Sigmoid colon (tissue), 4 donors: ENCODE measurements around the gene ANO2.
A peak's percentile ranks its signal among the peaks of the same experiment; 100 is the strongest.

Experiments used
- EP300 ChIP-seq, 4 donors: sonication (generic); formaldehyde crosslinking; IDR thresholded peaks; one replicate each; pipeline ENCODE4 v1.6.1; 2017; ENCODE audit warnings: antibody characterized with exemption in 4 of 4
- POLR2A ChIP-seq, 2 donors: fragments of 450-650 bp; IDR thresholded peaks; one replicate each; pipeline ENCODE4 v1.6.1; 2016; ENCODE audit warnings: antibody characterized with exemption in 2 of 2, mild to moderate bottlenecking in 2 of 2, moderate library complexity in 2 of 2
- POLR2AphosphoS5 ChIP-seq, 4 donors: sonication (generic); formaldehyde crosslinking; IDR thresholded peaks; one replicate each; pipeline ENCODE4 v1.6.1; 2017; ENCODE audit warnings: antibody characterized with exemption in 4 of 4
- TF ChIP-seq, protein P1 (sequence below), 4 experiments: fragments of 450-650 bp in 3 of 4; fragments of 200-600 bp in 1 of 4; IDR thresholded peaks; one replicate each; pipeline ENCODE4 v1.5.1; 2016 to 2019; ENCODE audit warnings: antibody characterized with exemption in 4 of 4, mild to moderate bottlenecking in 3 of 4, moderate library complexity in 2 of 4

DNA sequence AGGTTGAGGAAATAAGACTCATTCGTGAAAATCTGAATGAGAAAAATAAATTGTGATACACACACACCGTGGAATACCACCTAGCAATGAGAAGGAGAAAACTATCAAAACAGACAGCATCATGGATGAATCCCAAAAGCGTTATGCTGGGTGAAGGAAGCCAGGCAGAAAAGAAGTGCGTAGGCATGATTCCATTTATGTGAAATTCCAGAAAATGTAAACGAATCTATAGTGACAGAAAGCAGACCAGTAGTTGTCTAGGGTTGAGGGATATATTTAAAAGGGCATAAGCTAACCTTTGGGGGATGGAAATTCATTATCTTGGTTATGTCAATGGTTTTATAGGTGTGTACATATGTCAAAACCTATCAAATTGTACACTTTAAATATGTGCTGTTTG lies 42.5 kb upstream of the ANO2 start:
- TF ChIP-seq POLR2AphosphoS5 (IDR thresholded peaks at IDR 0.05): peak in 2 of 4 donors; percentile 69 to 73
- no peak for TF ChIP-seq POLR2A (IDR thresholded peaks at IDR 0.05)
- TF ChIP-seq, protein P1, sequence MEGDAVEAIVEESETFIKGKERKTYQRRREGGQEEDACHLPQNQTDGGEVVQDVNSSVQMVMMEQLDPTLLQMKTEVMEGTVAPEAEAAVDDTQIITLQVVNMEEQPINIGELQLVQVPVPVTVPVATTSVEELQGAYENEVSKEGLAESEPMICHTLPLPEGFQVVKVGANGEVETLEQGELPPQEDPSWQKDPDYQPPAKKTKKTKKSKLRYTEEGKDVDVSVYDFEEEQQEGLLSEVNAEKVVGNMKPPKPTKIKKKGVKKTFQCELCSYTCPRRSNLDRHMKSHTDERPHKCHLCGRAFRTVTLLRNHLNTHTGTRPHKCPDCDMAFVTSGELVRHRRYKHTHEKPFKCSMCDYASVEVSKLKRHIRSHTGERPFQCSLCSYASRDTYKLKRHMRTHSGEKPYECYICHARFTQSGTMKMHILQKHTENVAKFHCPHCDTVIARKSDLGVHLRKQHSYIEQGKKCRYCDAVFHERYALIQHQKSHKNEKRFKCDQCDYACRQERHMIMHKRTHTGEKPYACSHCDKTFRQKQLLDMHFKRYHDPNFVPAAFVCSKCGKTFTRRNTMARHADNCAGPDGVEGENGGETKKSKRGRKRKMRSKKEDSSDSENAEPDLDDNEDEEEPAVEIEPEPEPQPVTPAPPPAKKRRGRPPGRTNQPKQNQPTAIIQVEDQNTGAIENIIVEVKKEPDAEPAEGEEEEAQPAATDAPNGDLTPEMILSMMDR (IDR thresholded peaks at IDR 0.05): no peak
- no peak for TF ChIP-seq EP300 (IDR thresholded peaks at IDR 0.05)
